A673 (cell line): Measurements from ENCODE around the gene ANLN. TPM values are rescaled to one million over a fixed set of nuclear protein-coding genes. Genes with fewer than 3 reads are reported as not detected.

ENCODE experiments used
- BruUV-seq: library from RNA; stranded (reverse); fragments of 400-500 nt; replicated peaks from 2 replicates; lab custom pipeline; 2021; lab: Mats Ljungman, UMichigan
- CTCF ChIA-PET: fragments of 300-600 bp; sonication (Branson Sonifier 250); formaldehyde crosslinking; loops from one replicate; lab custom pipeline; 2022; ENCODE audit warnings: antibody characterized with exemption; lab: Charles Lee
- POLR2A ChIA-PET: fragments of 300-600 bp; sonication (Branson Sonifier 250); formaldehyde crosslinking; loops from one replicate; lab custom pipeline; 2022; ENCODE audit warnings: antibody characterized with exemption; ENCODE audit not compliant: low non-redundant PET; lab: Charles Lee
- DNase-seq: peaks from one replicate; pipeline ENCODE4 v3.0.0-alpha.2; 2015; ENCODE audit warnings: low spot score
- H3K27ac ChIP-seq: fragments of 200-600 bp; sonication (generic); 2 replicates; pipeline ENCODE4 v1.5.1; 2016; ENCODE audit warnings: mixed run types, low read depth, mild to moderate bottlenecking, mixed read lengths, antibody characterized with exemption, low read length; ENCODE audit not compliant: poor library complexity, severe bottlenecking
- H3K27me3 ChIP-seq: fragments of 200-600 bp; sonication (generic); replicated peaks from 2 replicates; pipeline ENCODE4 v1.6.1; 2017; ENCODE audit warnings: mixed run types, low read depth, mild to moderate bottlenecking, mixed read lengths, antibody characterized with exemption, low read length; ENCODE audit not compliant: insufficient read depth, poor library complexity
- H3K36me3 ChIP-seq: fragments of 200-600 bp; sonication (generic); 2 replicates; pipeline ENCODE4 v1.6.1; 2016; ENCODE audit warnings: mixed run types, mild to moderate bottlenecking, mixed read lengths, antibody characterized with exemption, low read length; ENCODE audit not compliant: insufficient read depth, poor library complexity, severe bottlenecking
- H3K4me1 ChIP-seq: fragments of 200-600 bp; sonication (generic); 2 replicates; pipeline ENCODE4 v1.6.1; 2017; ENCODE audit warnings: mixed run types, mild to moderate bottlenecking, mixed read lengths, antibody characterized with exemption, low read length; ENCODE audit not compliant: insufficient read depth, poor library complexity, severe bottlenecking
- H3K4me3 ChIP-seq: fragments of 200-600 bp; sonication (generic); 2 replicates; pipeline ENCODE4 v1.5.1; 2016; ENCODE audit warnings: low read depth, mixed run types, mild to moderate bottlenecking, mixed read lengths, low read length; ENCODE audit not compliant: poor library complexity, severe bottlenecking
- H3K9me3 ChIP-seq: fragments of 200-600 bp; sonication (generic); 2 replicates; pipeline ENCODE4 v1.6.1; 2016; ENCODE audit warnings: mixed run types, low read depth, mild to moderate bottlenecking, mixed read lengths, antibody characterized with exemption, low read length; ENCODE audit not compliant: poor library complexity, severe bottlenecking
- CTCF ChIP-seq: fragments of 300-800, 200-600 bp; sonication (generic); conservative IDR thresholded peaks from 2 replicates; pipeline ENCODE4 v1.5.1; 2017; ENCODE audit warnings: low read depth, mild to moderate bottlenecking, antibody characterized with exemption, low read length, moderate library complexity, mixed read lengths
- EZH2 ChIP-seq: fragments of 200-600 bp; sonication (generic); IDR thresholded peaks from 2 replicates; pipeline ENCODE4 v1.6.1; 2017; ENCODE audit warnings: borderline replicate concordance, low read depth, mild to moderate bottlenecking, mixed read lengths, antibody characterized with exemption, low read length; ENCODE audit not compliant: poor library complexity, severe bottlenecking
- intact Hi-C: fragments of 100-400 bp; cut with micrococcal nuclease; formaldehyde crosslinking; loops from one replicate; pipeline ENCODE4 v1.10.0; 2022; ENCODE audit not compliant: unreplicated experiment
- total RNA-seq: library from RNA; stranded (reverse); gene quantifications from 2 replicates; pipeline ENCODE4 v1.2.3, GENCODE V29; 2021

ANLN gene
- total RNA-seq, 1 experiment from 2014 or later, result 164 TPM

GRCh38 chr7:36409180-36409579 is 19.5 kb downstream of the ANLN start:
- Histone ChIP-seq H3K27ac (no peak overlapping the region), H3K4me1 (peaks cover 32% of the 10 kb centered on the region), H3K9me3 (no peaks in the 10 kb centered on the region), H3K4me3 (no peak overlapping the region), H3K27me3 (no peaks in the 10 kb centered on the region), H3K36me3 (peaks cover 90% of the 10 kb centered on the region)
- intact Hi-C loops, result no loop called here
- ChIA-PET CTCF (no interaction called here), POLR2A (no interaction called here)
- TF ChIP-seq CTCF (no peak), EZH2 (no peak)
- BruUV-seq, result TSS peak; percentile 9
- DNase-seq, result no peak

- BruUV-seq, result no TSS peak
- CTCF ChIA-PET, result no interaction called here
- TF ChIP-seq CTCF, result no peak
- no peak for TF ChIP-seq EZH2
- Histone ChIP-seq H3K27ac (no peak overlapping the region), H3K27me3 (no peaks in the 10 kb centered on the region), H3K4me3 (no peak overlapping the region), H3K36me3 (peaks cover 81% of the 10 kb centered on the region), H3K4me1 (no peaks in the 10 kb centered on the region), H3K9me3 (no peaks in the 10 kb centered on the region)
- POLR2A ChIA-PET, result no interaction called here
- intact Hi-C loops, result no loop called here
- no peak for DNase-seq
Measured at GRCh38 chr7:36415144-36415543, 25.5 kb downstream of the ANLN start.

GRCh38 chr7:36416251-36416650 is 26.6 kb downstream of the ANLN start:
- Histone ChIP-seq H3K36me3 (peaks cover 80% of the 10 kb centered on the region), H3K4me1 (no peaks in the 10 kb centered on the region), H3K27ac (no peak overlapping the region), H3K4me3 (no peak overlapping the region), H3K27me3 (no peaks in the 10 kb centered on the region), H3K9me3 (no peaks in the 10 kb centered on the region)
- no TSS peak for BruUV-seq
- TF ChIP-seq EZH2, result no peak
- TF ChIP-seq CTCF, result no peak
- POLR2A ChIA-PET, result no interaction called here
- CTCF ChIA-PET, result no interaction called here
- intact Hi-C loops, result no loop called here
- DNase-seq, result no peak
